Measurements from ENCODE around the gene ADAM19.
"Not testable (repeated sequence)": the region's sequence is repeated elsewhere in the genome, so short reads cannot be mapped to it uniquely, and the experiment has no call there.

Gene ADAM19

DNA sequence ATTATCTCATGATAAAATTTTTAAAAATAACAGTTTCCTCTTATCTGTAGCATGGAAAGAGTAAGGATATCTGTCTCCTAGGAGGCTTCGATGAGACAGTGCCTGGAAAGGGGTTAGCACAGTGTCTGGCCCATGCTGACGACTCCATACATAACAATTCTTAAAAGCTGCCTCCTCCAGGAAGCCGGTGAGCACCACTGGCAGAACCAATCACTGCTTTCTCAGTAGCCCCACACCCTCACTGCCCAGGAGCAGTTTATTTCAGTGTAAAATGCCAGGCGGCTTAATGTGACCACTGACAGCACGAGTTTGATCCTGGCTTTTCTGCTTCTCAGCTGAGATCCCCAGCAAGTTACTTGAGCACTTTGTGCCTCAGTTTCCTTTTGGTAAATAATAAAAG is 116.7 kb downstream of the ADAM19 start:
- DNase-seq = no peak

DNA sequence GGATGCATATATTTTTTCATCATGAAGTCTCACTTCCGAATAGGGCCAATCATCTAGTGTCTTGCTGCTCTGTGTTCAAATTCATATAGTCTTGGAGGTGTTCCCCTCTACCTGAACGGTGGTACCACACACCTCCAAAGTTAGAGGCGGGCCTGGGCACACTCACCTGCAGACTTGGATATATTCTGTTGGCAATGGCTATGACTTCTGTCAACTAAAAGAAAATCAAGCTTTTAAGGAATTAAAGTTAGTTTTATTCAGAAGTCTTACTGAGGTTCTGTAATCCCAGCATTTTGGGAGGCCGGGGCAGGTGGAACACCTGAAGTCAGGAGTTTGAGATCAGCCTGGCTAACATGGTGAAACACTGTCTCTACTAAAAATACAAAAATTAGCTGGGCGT is 118.2 kb downstream of the ADAM19 start:
- no peak for DNase-seq

DNA sequence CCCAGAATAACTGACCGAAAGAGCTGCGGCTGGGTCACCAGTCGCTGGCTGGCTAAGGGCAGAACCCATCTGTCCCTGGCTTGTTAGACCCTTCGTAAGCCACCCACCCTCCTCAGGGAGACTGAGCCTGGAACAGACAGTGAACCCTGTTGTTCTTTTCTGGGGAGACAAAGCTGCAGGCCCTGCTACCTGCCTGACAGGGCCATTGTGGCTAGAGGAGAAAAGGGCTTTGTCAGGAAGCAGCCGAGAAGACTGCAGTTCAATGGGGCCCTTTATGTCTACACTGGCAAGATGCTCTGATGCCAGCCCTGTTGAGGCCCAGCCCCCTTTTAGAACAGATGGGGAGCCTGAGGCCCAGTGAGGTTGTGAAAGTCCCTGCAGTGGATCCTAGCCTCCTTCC is 119.3 kb downstream of the ADAM19 start:
- no peak for DNase-seq

DNA sequence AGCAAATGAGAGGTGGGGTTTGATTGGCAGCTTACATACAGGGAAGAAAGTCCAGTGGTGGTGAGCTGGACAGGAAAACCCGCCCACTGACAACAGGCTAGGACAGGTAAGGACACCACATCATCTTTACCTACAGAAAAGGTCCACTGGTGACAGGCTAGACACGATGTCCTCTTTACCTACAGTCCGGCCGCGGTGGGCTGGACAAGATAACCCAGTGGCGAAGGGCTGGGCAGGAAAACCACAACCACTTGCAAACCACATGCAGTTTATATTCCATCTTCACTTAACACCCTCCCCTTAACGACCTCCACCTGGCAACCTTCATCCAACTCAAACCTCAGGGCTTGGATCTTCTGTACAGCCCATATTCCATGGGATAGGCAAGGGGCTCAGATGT is 120.5 kb downstream of the ADAM19 start:
- DNase-seq = no peak

DNA sequence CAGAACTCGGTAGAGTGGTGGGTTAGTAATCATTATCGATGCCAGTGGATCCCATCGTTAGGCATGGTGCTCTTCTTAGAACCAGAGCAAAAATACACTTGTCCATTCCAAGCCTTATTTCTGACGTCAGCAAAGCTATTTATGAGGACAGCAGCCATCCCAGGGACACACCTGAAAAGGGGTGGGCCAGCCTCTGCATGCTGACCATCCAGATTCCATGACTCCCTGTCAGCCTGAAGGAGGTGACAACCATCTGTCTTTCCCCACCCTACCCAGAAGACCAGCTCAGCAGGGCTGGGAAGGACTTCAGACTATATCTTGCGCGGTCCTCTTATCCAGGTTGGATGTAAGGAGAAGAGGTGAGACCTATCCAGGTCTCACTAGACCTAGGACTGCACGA is 121.3 kb downstream of the ADAM19 start:
- no peak for DNase-seq

DNA sequence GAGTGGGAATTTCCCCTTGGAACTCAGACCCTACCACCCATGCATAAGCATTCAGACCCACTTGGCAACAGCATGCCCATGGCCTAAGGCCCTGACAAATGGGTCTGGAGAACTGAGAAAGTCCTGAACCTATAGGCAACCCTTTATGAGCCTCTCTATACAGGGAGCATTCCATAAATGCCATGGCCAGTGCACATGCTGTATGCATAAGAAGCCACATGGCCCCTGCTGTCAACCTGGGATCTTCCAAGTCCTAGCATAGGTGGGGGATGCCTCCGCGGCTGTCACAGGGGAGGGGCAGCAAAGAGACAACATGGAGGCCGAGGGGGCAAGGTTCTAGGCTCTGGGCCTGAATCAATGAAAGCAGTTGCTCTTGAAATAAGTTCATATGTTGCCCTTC is 123.8 kb downstream of the ADAM19 start:
- DNase-seq = no peak

DNA sequence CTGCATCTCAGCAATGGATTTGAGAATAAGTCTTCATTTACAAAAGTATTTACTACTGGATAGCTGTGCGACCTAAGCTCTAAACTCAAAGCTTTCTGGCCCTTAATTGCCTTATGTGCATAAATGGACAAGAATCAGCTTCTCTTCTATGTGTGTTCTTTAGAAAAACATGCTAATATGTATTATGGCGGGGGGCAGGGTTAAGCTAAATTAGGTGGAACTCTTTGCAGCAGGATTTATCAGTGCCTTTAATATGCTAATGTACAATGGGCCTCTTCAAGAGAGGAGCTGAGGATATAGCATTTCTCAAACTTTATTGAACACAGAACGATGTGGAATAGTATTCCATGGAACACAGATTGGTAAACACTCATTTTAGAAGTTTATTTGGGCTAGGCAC is 125.6 kb downstream of the ADAM19 start:
- no peak for DNase-seq

DNA sequence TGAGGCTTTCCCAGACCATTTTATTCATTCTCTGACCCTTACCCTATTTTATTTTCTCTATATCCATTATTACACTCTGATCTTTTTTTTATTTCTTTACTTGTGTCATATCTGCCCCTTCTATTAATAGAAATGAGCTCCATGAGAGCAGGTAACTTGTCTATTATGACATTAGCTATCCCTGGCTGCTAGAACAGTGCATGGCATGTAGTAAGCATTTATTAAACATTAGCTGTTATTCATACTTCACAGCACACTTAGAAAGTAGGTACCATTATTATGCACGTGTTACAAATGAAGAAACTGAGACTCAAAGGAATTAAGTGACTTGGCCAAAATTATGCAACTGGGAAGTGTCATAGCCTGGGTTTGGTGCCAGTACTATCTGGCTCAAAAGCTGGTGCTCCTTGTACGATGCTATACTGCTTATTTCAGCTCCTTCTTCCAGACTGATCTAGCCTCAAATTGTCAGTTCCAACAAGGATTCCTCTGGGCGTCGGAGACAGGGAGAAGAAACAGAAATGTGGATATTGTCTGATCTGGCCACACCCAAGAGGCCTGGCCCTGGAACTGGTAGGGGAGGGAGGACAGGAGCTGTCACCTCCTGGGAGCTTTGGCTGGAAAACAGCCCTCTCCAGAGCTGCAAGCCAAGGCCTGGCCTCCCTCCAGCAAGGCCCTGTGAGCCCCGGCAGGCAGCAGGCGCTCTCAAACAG is 126.4 kb downstream of the ADAM19 start:
- DNase-seq = no peak

DNA sequence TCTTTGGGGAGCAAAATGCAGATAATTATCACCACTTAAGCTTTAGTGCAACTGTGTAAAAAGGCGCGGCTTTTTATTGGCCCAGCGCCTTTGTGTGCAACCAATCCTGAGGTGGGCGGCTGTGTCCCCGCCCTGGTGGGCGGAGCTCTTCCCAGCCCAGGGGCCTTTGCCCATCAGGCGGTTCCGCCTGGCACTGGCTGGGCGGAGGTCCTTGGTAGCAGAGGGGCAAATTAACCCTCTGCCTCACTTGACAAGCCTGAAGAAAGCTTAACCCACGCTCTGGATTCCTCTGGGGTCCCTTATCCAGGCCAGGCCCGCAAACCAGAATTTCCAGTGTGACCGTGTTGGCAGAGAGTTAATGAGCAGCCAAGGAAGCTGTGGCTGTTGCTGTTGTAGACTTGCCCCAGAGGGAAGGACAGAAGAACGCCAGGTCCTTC is 128.4 kb downstream of the ADAM19 start:
- no peak for DNase-seq

DNA sequence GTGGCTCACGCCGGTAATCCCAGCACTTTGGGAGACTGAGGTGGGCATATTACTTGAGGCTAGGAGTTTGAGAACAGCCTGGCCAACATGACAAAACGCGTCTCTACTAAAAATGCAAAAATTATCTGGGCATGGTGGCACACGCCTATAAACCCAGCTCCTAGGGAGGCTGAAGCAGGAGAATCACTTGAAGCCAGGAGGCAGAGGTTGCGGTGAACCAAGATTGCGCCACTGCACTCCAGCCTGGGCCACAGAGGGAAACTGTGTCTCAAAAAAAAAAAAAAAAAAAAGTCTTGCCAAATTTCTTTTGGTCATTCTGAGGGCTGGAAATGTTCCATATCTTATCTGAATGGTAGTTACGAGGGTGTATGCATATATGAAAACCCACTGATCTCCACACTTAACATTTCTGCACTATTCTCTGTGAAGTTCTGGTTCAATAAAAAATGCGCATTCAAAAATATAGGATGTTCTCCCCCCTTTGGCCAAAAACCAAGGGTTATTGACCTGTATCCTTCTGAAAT is 129.1 kb downstream of the ADAM19 start:
- no peak for DNase-seq

DNA sequence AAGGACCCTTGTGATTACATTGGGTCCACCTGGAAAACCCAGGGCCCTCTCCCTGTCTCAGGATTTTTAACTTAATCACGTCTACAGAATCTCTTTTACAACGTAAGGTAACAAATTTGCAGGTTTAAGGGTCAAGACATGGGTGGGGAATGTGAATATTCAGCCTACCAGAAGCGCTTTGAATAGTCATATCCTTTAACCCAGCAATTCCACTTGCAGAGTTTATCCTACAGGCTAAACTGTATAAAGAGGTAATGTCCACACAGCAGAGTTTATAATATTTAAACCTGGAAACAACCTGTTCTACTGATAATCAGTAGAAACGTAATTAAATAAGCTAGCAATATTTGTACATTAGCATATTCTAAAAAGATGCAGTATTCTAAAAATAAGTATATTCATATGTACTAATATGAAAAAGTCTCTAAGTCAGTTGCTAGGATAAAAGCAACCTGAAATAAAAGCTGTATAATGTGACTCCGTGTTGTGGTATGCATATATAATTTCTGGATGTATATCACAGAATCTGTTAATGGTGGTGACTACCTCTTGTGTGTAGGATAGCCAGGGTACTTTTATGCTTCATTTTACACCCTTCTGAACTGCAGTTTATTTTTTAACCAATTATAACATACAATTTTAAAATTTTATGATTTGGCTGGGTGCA is 129.7 kb downstream of the ADAM19 start:
- no peak for DNase-seq

DNA sequence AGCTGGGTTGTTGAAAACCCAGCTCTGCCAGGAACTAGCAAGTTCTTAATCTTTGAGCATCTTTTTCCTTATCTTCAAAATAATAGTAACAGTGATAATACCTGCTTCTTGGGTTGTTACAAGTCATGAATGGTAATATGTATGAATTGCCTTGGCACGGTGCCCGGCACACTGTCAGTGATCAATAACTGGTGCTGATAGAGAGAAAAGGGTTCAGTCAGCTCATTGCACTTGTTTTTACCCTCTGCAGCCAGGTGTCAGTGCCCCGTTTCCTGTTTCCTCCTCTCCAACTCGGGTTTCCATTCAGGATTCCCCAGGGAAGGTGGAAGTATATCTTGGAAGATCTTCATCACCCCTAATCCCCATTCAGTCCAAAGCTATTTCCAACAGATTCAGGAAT is 131.4 kb downstream of the ADAM19 start:
- no peak for DNase-seq

DNA sequence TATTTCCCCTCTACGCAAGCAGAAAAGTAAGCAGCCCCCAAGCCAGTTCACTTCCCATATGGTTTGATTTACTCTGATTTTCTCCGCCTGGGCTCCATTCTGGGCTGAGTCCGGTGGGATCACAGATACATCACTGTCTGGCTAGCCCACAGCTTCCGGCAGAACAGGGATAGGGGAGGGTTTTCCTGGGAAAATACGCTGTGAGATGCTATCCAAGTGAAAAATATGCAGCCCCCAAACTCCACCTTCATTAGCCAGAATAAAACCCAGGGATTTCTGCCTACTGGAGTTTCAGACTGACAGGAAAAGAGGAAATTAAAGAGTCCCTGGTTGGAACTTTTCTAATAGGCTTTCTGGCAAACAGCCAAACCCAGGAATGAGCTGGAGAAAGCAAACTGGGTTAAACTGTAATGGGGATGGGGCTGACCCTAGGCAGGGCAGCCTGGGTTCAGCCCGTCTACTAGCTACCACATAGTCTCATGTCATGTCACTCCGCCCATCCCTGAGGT is 132.5 kb downstream of the ADAM19 start:
- DNase-seq = no peak

DNA sequence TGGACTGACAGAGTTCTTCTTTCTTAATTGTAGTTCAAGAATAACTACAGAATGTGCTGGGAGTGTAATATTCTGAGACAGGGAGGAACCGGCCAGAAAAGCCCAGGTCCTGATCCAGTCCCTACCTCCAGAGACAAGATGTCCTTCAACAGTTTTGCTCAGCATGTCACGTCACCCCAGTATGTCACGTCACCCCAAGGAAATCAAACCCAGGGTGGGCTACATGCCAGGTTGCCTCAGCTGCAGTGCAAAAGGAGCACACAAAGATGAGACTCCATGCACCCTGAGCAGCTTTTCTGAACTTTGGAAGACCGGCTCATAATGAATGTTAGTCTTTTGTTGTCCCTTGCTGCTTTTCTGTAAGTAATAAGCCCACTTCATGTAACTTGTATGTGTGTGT is 141.5 kb downstream of the ADAM19 start:
- no peak for DNase-seq

DNA sequence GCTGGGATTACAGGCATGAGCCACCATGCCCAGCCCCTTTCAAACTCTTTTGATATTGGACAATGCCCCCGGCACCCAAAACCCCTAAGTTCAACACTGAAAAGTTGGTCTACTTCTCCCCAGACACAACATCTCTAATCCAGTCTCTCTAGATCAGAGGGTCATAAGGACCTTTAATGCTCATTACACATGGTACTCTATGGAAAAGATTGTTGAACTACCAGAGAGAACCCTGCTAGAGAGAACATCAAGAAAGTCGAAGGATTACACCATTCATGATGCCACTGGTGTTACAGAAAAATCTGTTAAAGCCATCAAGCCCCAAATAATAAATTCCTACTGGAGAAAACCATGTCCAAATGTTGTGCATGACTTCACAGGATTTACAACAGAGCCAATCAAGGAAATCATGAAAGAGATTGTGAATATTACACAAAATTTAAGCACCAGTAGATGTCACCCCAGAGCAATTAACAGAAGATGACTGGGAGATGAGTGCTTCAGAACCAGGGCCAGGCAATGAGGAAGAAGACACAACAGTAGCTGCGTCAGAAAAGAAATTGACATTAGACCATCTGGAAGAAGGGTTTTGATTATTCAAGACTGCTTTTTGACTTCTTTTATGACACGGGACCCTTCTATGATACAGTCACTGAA is 143.9 kb downstream of the ADAM19 start:
- peak; percentile 20 for DNase-seq

DNA sequence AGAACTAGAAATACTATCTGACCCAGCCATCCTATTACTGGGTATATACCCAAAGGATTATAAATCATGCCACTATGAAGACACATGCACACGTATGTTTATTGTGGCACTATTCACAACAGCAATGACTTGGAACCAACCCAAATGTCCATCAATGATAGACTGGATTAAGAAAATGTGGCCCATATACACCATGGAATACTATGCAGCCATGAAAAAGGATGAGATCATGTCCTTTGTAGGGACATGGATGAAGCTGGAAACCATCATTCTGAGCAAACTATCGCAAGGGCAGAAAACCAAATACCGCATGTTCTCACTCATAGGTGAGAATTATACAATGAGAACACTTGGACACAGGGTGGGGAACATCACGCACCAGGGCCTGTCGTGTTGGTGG is 145.7 kb downstream of the ADAM19 start:
- DNase-seq = not testable (repeated sequence)

Measured in NCI-H524 treated with DMSO at 0.1 percent for 48 hours (cell line).